NB4 (cell line): ENCODE data around the gene CCL23.
"Not testable (repeated sequence)": the region's sequence is repeated elsewhere in the genome, so short reads cannot be mapped to it uniquely, and the experiment has no call there.

Experiments used
- DNase-seq: peaks from one replicate; pipeline ENCODE4 v3.0.0; 2010; ENCODE audit warnings: low read depth
- H3K4me3 ChIP-seq: one replicate; pipeline ENCODE4 v1.5.1; 2011; ENCODE audit warnings: mild to moderate bottlenecking, low read depth, low read length, moderate library complexity
- CTCF ChIP-seq: IDR thresholded peaks from one replicate; pipeline ENCODE4 v1.5.1; 2012; ENCODE audit warnings: low read depth, low read length
- MAX ChIP-seq: IDR thresholded peaks from 2 replicates; pipeline ENCODE4 v1.6.1; 2011; ENCODE audit warnings: low read depth, low read length
- MYC ChIP-seq: IDR thresholded peaks from 2 replicates; pipeline ENCODE4 v1.6.1; 2011; ENCODE audit warnings: low read depth, low read length
- POLR2A ChIP-seq: IDR thresholded peaks from 2 replicates; pipeline ENCODE4 v1.6.1; 2011; ENCODE audit warnings: mild to moderate bottlenecking; ENCODE audit not compliant: insufficient read length; ENCODE audit errors: extremely low read depth

Gene CCL23

GRCh38 chr17:36001862-36002603 is 15.7 kb downstream of the CCL23 start:
- TF ChIP-seq CTCF (no peak), POLR2A (no peak), MAX (no peak), MYC (no peak)
- no peak overlapping the region for H3K4me3 ChIP-seq
- no peak for DNase-seq

GRCh38 chr17:36001110-36001771 is 16.5 kb downstream of the CCL23 start, which contains the start of gene CCL15:
CCL15 (minus strand) TSS chr17:36001553; CDS start chr17:36001492, 61 bp downstream.
- no peak for TF ChIP-seq POLR2A
- TF ChIP-seq MYC: no peak
- TF ChIP-seq MAX: no peak
- no peak for TF ChIP-seq CTCF
- DNase-seq: no peak

GRCh38 chr17:36000732-36001109 is 17.1 kb downstream of the CCL23 start:
- no peak overlapping the region for H3K4me3 ChIP-seq
- DNase-seq: no peak
- TF ChIP-seq CTCF (no peak), MAX (no peak), MYC (no peak), POLR2A (no peak)

More at GRCh38 chr17:36001110-36001771, 16.5 kb downstream of the CCL23 start, which contains the start of gene CCL15:
- no peak within 1 kb of the TSS for H3K4me3 ChIP-seq

- H3K4me3 ChIP-seq: no peak overlapping the region
- TF ChIP-seq MAX: no peak
- no peak for TF ChIP-seq MYC
- no peak for DNase-seq
These were observed 19.0 kb downstream of the CCL23 start for GRCh38 chr17:35998756-35999155.

- TF ChIP-seq POLR2A (no peak), MAX (no peak), MYC (no peak)
- DNase-seq: no peak
- H3K4me3 ChIP-seq: no peak overlapping the region
These were observed 19.7 kb downstream of the CCL23 start for GRCh38 chr17:35998018-35998545.

GRCh38 chr17:35995346-35995745 is 22.4 kb downstream of the CCL23 start:
- not testable (repeated sequence) for DNase-seq

GRCh38 chr17:35991075-35991474 is 26.7 kb downstream of the CCL23 start:
- no peak overlapping the region for H3K4me3 ChIP-seq
- no peak for TF ChIP-seq MYC
- no peak for TF ChIP-seq MAX
- TF ChIP-seq CTCF: no peak
- no peak for TF ChIP-seq POLR2A
- DNase-seq: no peak

More at GRCh38 chr17:35995346-35995745, 22.4 kb downstream of the CCL23 start:
- not testable (repeated sequence) for H3K4me3 ChIP-seq
